Gastrocnemius medialis (tissue), 4 donors: ENCODE measurements around the gene SART3. TPM values are rescaled to one million over a fixed set of nuclear protein-coding genes. Genes with fewer than 3 reads are reported as not detected.

ENCODE experiments used
- ATAC-seq, 2 donors: fragments of 150-250 bp; one replicate each; pipeline ENCODE4 v1.9.1; 2016
- DNase-seq, 2 donors: peaks; one replicate each; pipeline ENCODE4 v3.0.0-alpha.2; 2019
- H3K27ac ChIP-seq, 4 donors: fragments of 200-600 bp; sonication (generic); 1 replicate in 1 of 4; 2 replicates in 3 of 4; pipeline ENCODE4 v1.5.1; 2016 to 2018; ENCODE audit warnings: mild to moderate bottlenecking in 2 of 4, moderate library complexity in 1 of 4
- H3K27me3 ChIP-seq, 3 donors: fragments of 200-600 bp; sonication (generic) in 2 of 3; 1 replicate in 1 of 3; 2 replicates in 2 of 3; pipeline versions ENCODE4 v1.5.1 to v1.6.0; 2016 to 2019; ENCODE audit warnings: mild to moderate bottlenecking in 1 of 3, moderate library complexity in 1 of 3
- H3K36me3 ChIP-seq, 2 donors: fragments of 200-600 bp; sonication (generic) in 1 of 2; one replicate each; pipeline ENCODE4 v1.5.1; 2017 to 2018
- H3K4me1 ChIP-seq, 2 donors: fragments of 200-600 bp; sonication (generic) in 1 of 2; one replicate each; pipeline ENCODE4 v1.5.1; 2016 to 2017; ENCODE audit warnings: mild to moderate bottlenecking in 2 of 2
- H3K4me3 ChIP-seq, 4 donors: fragments of 200-600 bp; sonication (generic) in 3 of 4; 1 replicate in 1 of 4; 2 replicates in 3 of 4; pipeline ENCODE4 v1.5.1; 2016 to 2019; ENCODE audit warnings: mild to moderate bottlenecking in 2 of 4
- H3K9me3 ChIP-seq, 3 donors: fragments of 200-600 bp; sonication (generic) in 2 of 3; 1 replicate in 1 of 3; 2 replicates in 2 of 3; pipeline ENCODE4 v1.5.1; 2016 to 2019
- CTCF ChIP-seq, 5 experiments: fragments of 450-650 bp in 3 of 5; fragments of 200-600 bp in 2 of 5; sonication (generic) in 2 of 5; IDR thresholded peaks in 4 of 5; conservative IDR thresholded peaks in 1 of 5; 1 replicate in 4 of 5; 2 replicates in 1 of 5; pipeline ENCODE4 v1.5.1; 2016 to 2019; ENCODE audit warnings: antibody characterized with exemption in 5 of 5, mild to moderate bottlenecking in 3 of 5, moderate library complexity in 3 of 5
- POLR2A ChIP-seq, 2 donors: fragments of 450-650 bp; IDR thresholded peaks; one replicate each; pipeline ENCODE4 v1.6.1; 2017; ENCODE audit warnings: antibody characterized with exemption in 2 of 2, mild to moderate bottlenecking in 2 of 2, moderate library complexity in 2 of 2
- in situ Hi-C, 4 donors: fragments of 200-750 bp; cut with MboI; loops; one replicate each; pipeline versions ENCODE4 v1.15.0 to v1.8.0; 2017; ENCODE audit warnings: low sequenced_read_pairs in 4 of 4
- intact Hi-C: fragments of 100-400 bp; cut with DNase I; formaldehyde crosslinking; loops from one replicate; pipeline ENCODE4 v1.15.1; 2023; ENCODE audit warnings: low total_unique reads
- total RNA-seq, 4 donors: library from RNA; depleted of rRNA; stranded (reverse); fragments of >200 nt; gene quantifications; one replicate each; pipeline versions ENCODE4 v1.1.0 to v1.2.3, GENCODE V29; 2016

Gene SART3
- total RNA-seq, 4 donors from 2014 or later: 38.1 to 52.6 (median 51.3) TPM

DNA sequence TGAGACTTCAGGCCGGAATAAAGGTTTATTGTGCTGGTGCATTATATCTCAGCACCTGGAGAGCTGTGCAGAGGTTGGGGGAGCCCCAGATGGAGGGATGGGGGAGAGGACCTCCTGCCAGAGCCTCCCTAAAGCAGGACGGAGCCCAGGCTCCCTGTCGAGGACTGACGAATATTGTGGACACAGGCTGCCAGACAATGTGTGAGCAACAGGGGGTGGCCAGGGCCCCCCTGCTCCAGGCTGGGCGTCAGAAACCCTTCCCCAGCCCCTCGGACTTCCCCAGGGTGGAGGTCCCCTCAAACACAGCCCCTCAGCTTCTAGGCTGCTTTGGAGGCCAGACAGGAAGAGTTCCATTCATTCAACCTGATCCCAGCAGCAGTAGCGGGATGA, 28.9 kb upstream of the SART3 start:
- no peak for TF ChIP-seq POLR2A (IDR thresholded peaks at IDR 0.05)
- TF ChIP-seq CTCF (IDR thresholded peaks at IDR 0.05 in 4 of 5, conservative IDR thresholded peaks at IDR 0.05 in 1 of 5): no peak
- H3K4me1 ChIP-seq: no peaks in the 10 kb centered on the region
- no peak overlapping the region for H3K27ac ChIP-seq
- no peaks in the 10 kb centered on the region for H3K27me3 ChIP-seq
- H3K36me3 ChIP-seq: no peaks in the 10 kb centered on the region
- intact Hi-C loops (no loop called here), in situ Hi-C loops (no loop called here)
- no peaks in the 10 kb centered on the region for H3K9me3 ChIP-seq
- no peak overlapping the region for H3K4me3 ChIP-seq
- no peak for ATAC-seq
- no peak for DNase-seq

DNA sequence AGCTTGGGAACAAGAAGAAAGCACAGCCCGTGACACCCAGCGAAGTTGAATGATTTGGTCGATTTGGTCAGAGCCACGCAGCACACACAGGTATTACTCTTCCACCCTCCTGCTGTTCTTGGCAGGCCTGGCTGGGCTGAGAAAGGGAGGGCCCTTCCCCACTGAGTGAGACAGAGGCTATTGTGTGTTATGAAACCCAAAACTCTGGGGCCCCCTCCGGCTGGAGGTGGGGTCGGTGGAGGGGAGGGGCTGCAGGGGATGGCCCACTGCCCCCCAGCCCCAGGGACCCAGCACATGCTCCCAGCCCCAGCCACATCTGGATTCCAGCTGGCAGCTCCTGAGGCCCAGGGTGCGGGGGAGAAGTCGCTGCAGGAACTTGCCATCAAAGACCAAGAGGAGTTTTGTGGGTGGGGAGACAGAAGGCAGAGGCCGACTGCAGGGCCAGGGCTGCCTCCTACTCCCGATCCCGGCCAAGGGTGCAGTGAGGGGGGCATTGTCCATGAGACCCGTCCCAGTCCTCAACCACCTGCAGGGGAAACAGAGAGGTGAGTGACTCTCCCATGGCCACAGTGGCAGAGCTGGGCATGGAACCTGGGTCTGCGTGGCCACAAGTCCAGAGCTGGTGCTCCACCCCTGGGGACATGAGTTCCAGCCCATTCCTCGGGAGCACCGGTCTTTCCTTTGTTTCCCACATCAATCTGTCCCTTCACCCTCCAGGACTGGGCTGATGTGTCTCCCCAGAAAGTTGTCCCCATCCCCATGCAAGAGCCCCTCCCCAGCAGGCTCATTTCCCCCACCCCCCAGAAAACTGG, 28.3 kb upstream of the SART3 start:
- no peak for TF ChIP-seq CTCF (IDR thresholded peaks at IDR 0.05 in 4 of 5, conservative IDR thresholded peaks at IDR 0.05 in 1 of 5)
- no peak for TF ChIP-seq POLR2A (IDR thresholded peaks at IDR 0.05)
- no peak for ATAC-seq
- DNase-seq: no peak
- intact Hi-C loops: no loop called here
- Histone ChIP-seq H3K27me3 (no peaks in the 10 kb centered on the region), H3K4me3 (no peak overlapping the region), H3K36me3 (no peaks in the 10 kb centered on the region), H3K9me3 (no peaks in the 10 kb centered on the region), H3K27ac (no peak overlapping the region), H3K4me1 (no peaks in the 10 kb centered on the region)
- in situ Hi-C loops: no loop called here

DNA sequence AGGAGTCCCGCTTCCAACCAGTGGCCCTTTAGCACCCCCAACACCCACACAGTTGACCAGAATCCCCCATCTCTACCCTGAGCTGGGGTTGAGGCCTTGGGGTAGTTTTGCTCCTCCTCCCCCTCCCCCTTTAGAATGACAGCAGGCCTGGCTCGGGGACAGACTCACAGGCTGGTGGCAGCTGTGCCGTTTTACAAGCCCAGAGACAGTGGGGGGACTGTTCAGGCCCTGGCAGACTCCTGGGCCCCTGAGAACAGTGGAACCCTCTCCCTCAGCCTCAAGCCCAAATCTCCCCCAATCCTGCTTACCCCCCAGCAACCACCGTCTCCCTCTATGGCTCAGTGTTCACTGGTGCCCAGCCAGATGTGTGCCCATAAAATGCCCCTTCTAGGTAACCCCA, 26.9 kb upstream of the SART3 start:
- H3K36me3 ChIP-seq: no peaks in the 10 kb centered on the region
- intact Hi-C loops (no loop called here), in situ Hi-C loops (no loop called here)

DNA sequence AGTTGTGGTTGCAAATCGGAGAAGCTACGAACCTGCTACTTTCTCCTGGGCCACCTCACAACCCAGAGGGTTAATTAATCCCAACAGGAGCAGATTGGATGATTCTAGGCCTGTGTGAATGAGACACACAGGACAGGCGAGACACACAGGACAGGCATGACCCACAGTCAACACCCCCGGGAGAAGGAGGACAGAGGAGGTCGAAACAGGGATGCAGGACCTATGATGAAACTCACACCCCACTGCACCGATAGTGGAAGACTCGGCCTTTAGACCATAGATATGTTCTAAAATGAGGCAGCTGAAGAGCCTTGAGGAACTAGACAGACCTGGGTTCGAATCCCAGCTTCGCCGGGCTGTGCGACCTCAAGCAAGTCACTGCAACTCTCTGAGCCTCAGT, 25.3 kb upstream of the SART3 start:
- H3K4me3 ChIP-seq: no peak overlapping the region
- no peaks in the 10 kb centered on the region for H3K27me3 ChIP-seq
- no peak overlapping the region for H3K27ac ChIP-seq
- no peaks in the 10 kb centered on the region for H3K9me3 ChIP-seq
- in situ Hi-C loops: no loop called here
- intact Hi-C loops: no loop called here
- H3K36me3 ChIP-seq: no peaks in the 10 kb centered on the region
- ATAC-seq (no peak), DNase-seq (no peak)
- no peak for TF ChIP-seq POLR2A (IDR thresholded peaks at IDR 0.05)
- no peaks in the 10 kb centered on the region for H3K4me1 ChIP-seq

More for the DNA sequence above, 26.9 kb upstream of the SART3 start:
- no peak overlapping the region for H3K27ac ChIP-seq
- ATAC-seq: no peak
- H3K4me1 ChIP-seq: no peaks in the 10 kb centered on the region
- no peak for DNase-seq
- H3K9me3 ChIP-seq: no peaks in the 10 kb centered on the region
- H3K4me3 ChIP-seq: no peak overlapping the region
- TF ChIP-seq CTCF (IDR thresholded peaks at IDR 0.05 in 4 of 5, conservative IDR thresholded peaks at IDR 0.05 in 1 of 5) (no peak), POLR2A (IDR thresholded peaks at IDR 0.05) (no peak)
- H3K27me3 ChIP-seq: no peaks in the 10 kb centered on the region

DNA sequence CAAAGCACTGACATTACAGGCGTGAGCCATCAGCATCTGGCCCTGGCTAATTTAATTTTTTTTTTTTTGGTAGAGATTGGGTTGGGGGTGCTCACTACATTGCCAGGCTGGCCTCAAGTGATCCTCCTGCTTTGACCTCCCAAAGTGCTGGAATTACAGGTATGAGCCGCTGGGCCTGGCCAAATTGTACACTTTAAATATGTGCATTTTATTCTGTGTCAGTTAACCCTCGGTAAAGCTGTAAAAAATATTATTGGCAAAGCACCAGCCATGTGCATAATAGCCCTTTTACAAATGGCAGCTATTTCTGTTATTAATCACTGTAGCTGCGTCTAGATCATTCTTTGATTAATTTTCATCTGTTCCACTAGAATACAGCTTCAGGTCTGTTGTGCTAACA, 24.9 kb upstream of the SART3 start:
- no peak for TF ChIP-seq POLR2A (IDR thresholded peaks at IDR 0.05)
- no peak for TF ChIP-seq CTCF (IDR thresholded peaks at IDR 0.05 in 4 of 5, conservative IDR thresholded peaks at IDR 0.05 in 1 of 5)
- DNase-seq: no peak
- Histone ChIP-seq H3K27me3 (no peaks in the 10 kb centered on the region), H3K36me3 (no peaks in the 10 kb centered on the region), H3K27ac (no peak overlapping the region), H3K4me1 (no peaks in the 10 kb centered on the region), H3K4me3 (no peak overlapping the region), H3K9me3 (no peaks in the 10 kb centered on the region)
- in situ Hi-C loops (no loop called here), intact Hi-C loops (no loop called here)
- ATAC-seq: no peak
